GM19452 (cell line): Measurements from ENCODE around the gene KLRB1.
"Not testable (repeated sequence)": the region's sequence is repeated elsewhere in the genome, so short reads cannot be mapped to it uniquely, and the experiment has no call there.

Source experiments
- ATAC-seq: cut with Tn5 transposase; IDR thresholded peaks from one replicate; pipeline ENCODE4 v1.9.1; 2021; ENCODE audit not compliant: unreplicated experiment

The KLRB1 gene

GRCh38 chr12:9545489-9545888, 62.2 kb downstream of the KLRB1 start:
- not testable (repeated sequence) for ATAC-seq
